Ovary (tissue), 3 donors: ENCODE data around the gene TUT7.

Experiments
- CTCF ChIP-seq, 3 donors: fragments of 450-650 bp in 2 of 3; fragments of 200-600 bp in 1 of 3; IDR thresholded peaks; one replicate each; pipeline versions ENCODE4 v1.5.1 to v1.8.0; 2016 to 2022; ENCODE audit warnings: antibody characterized with exemption in 3 of 3, mild to moderate bottlenecking in 1 of 3
- POLR2A ChIP-seq: fragments of 450-650 bp; IDR thresholded peaks from one replicate; pipeline ENCODE4 v1.6.1; 2017; ENCODE audit warnings: antibody characterized with exemption, mild to moderate bottlenecking, moderate library complexity
- donor health status: DM: no; HTN: no; CAD: no.

GRCh38 chr9:86387376-86387775, 33.2 kb upstream of the TUT7 start:
- no peak for TF ChIP-seq POLR2A
- TF ChIP-seq CTCF (IDR thresholded peaks at IDR 0.05), result no peak
